Glutamatergic neuron (in vitro differentiated cells): ENCODE data around the gene PRKAG2. TPM values are rescaled to one million over a fixed set of nuclear protein-coding genes. Genes with fewer than 3 reads are reported as not detected.
"Not testable (repeated sequence)": the region's sequence is repeated elsewhere in the genome, so short reads cannot be mapped to it uniquely, and the experiment has no call there.

ENCODE experiments used
- DNase-seq: peaks from one replicate; pipeline ENCODE4 v3.0.0; 2022
- H3K27ac Mint-ChIP-seq: one replicate; pipeline ENCODE4 v1.8.0; 2020; ENCODE audit warnings: mild to moderate bottlenecking, mixed read lengths, inconsistent platforms; ENCODE audit not compliant: unreplicated experiment
- H3K27me3 Mint-ChIP-seq: one replicate; pipeline ENCODE4 v1.8.0; 2020; ENCODE audit warnings: mild to moderate bottlenecking, moderate library complexity, mixed read lengths, inconsistent platforms; ENCODE audit not compliant: unreplicated experiment
- H3K36me3 Mint-ChIP-seq: one replicate; pipeline ENCODE4 v1.8.0; 2020; ENCODE audit warnings: mild to moderate bottlenecking, mixed read lengths, inconsistent platforms; ENCODE audit not compliant: unreplicated experiment
- H3K4me1 Mint-ChIP-seq: one replicate; pipeline ENCODE4 v1.8.0; 2020; ENCODE audit warnings: mild to moderate bottlenecking, low read depth, mixed read lengths, inconsistent platforms; ENCODE audit not compliant: unreplicated experiment
- H3K4me3 Mint-ChIP-seq: one replicate; pipeline ENCODE4 v1.8.0; 2020; ENCODE audit warnings: mild to moderate bottlenecking, mixed read lengths, inconsistent platforms; ENCODE audit not compliant: unreplicated experiment
- H3K9me3 Mint-ChIP-seq: one replicate; pipeline ENCODE4 v1.8.0; 2020; ENCODE audit warnings: mild to moderate bottlenecking, moderate library complexity, mixed read lengths, inconsistent platforms; ENCODE audit not compliant: unreplicated experiment
- total RNA-seq: library from RNA; stranded (reverse); fragmentation: NEBNext Ultra II Directional; extraction: Animal tissue kit (Norgen Biotek cat#: 25700); gene quantifications from one replicate; pipeline ENCODE4 v1.2.1, GENCODE V29; 2021; ENCODE audit not compliant: unreplicated experiment
- TF ChIP-seq, protein P1 (sequence below): fragments of 200-600 bp; sonication (generic); IDR thresholded peaks from one replicate; pipeline ENCODE4 v1.5.0; 2021; ENCODE audit not compliant: partially characterized antibody, unreplicated experiment

The PRKAG2 gene
- total RNA-seq, 1 donor from 2014 or later, result 24.7 TPM

DNA sequence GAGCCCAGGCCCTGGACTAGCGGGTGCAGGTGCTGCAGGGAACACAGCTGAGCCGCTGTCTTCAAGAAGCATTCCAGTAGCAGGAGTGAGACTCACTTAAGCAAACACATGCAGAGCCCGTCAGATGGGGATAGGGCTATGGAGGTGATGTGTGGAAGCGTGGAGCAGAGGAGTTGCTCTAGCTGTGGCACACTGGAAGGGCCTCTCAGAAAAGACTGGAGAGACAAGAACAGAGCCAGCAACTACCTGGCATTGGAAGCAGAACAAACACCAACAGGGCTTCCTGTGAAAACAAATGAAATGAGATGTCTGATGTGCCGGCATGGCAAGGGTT is 41.6 kb upstream of the PRKAG2 start:
- no peak overlapping the region for H3K27ac Mint-ChIP-seq
- H3K27me3 Mint-ChIP-seq, result peaks cover 4% of the 10 kb centered on the region
- peaks cover 12% of the 10 kb centered on the region for H3K36me3 Mint-ChIP-seq
- TF ChIP-seq, protein P1, sequence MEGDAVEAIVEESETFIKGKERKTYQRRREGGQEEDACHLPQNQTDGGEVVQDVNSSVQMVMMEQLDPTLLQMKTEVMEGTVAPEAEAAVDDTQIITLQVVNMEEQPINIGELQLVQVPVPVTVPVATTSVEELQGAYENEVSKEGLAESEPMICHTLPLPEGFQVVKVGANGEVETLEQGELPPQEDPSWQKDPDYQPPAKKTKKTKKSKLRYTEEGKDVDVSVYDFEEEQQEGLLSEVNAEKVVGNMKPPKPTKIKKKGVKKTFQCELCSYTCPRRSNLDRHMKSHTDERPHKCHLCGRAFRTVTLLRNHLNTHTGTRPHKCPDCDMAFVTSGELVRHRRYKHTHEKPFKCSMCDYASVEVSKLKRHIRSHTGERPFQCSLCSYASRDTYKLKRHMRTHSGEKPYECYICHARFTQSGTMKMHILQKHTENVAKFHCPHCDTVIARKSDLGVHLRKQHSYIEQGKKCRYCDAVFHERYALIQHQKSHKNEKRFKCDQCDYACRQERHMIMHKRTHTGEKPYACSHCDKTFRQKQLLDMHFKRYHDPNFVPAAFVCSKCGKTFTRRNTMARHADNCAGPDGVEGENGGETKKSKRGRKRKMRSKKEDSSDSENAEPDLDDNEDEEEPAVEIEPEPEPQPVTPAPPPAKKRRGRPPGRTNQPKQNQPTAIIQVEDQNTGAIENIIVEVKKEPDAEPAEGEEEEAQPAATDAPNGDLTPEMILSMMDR, result no peak
- no peaks in the 10 kb centered on the region for H3K4me1 Mint-ChIP-seq
- DNase-seq, result no peak
- no peak overlapping the region for H3K4me3 Mint-ChIP-seq
- peaks cover 3% of the 10 kb centered on the region for H3K9me3 Mint-ChIP-seq

DNA sequence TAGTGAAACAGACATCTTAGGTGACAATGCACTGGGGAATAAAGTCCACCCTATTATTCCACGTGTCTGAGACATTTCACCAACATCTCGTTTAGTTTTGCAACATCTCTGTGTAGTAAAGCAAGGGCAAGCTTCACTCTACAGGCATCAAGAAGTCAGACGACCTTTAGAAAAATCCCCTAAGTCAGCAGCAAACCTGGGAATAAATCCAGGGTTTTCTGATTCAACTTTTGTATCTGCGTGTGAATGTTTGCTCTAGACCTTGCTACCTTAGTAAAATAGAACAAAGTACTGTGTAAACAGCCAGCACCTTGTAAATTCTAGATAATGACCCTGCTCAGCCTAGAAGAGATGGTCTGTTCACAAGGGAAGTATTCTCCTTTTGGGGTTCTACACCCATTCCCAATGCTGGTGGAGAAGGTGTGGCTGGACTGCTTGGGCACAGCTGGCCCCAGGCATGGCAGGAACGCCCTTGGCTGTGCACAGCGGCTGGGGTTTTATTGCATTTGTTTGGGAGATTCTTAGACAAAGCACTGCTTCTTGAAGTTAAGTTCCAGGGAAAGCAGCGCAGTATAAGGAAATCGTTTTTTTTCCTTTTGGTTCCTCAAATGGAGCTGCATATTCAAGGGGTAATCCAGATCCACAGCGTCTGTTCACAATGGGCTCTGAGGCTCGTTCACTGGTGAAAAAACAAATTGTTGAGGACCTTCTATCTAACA is 41.0 kb upstream of the PRKAG2 start:
- peaks cover 3% of the 10 kb centered on the region for H3K9me3 Mint-ChIP-seq
- no peak for DNase-seq
- no peaks in the 10 kb centered on the region for H3K4me1 Mint-ChIP-seq
- H3K27ac Mint-ChIP-seq, result no peak overlapping the region
- TF ChIP-seq, protein P1, result no peak
- peaks cover 12% of the 10 kb centered on the region for H3K36me3 Mint-ChIP-seq
- no peak overlapping the region for H3K4me3 Mint-ChIP-seq
- peaks cover 4% of the 10 kb centered on the region for H3K27me3 Mint-ChIP-seq

DNA sequence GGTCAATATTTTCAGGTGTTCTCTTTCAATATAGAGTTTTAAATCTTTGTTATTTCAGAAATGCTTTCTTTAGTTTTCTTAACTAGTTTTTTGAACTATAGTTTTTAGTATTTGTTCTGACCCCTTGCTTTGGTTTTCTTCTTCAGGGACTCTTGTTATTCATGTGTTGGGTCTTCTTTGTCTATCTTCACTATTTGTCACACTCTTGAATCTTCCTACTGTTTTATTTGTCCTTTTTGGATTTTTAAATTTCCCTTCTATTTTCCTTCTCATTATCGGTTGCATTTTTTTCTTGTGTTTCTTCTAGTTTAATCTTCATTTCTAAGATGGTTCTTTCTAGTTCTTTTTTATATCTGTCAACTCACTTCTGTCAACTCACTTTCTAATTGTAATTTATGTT is 37.1 kb upstream of the PRKAG2 start:
- no peak for DNase-seq
- Mint-ChIP-seq H3K4me3 (no peak overlapping the region), H3K4me1 (no peaks in the 10 kb centered on the region), H3K36me3 (peaks cover 12% of the 10 kb centered on the region), H3K9me3 (peaks cover 3% of the 10 kb centered on the region), H3K27ac (no peak overlapping the region), H3K27me3 (peaks cover 3% of the 10 kb centered on the region)
- TF ChIP-seq, protein P1, result no peak

DNA sequence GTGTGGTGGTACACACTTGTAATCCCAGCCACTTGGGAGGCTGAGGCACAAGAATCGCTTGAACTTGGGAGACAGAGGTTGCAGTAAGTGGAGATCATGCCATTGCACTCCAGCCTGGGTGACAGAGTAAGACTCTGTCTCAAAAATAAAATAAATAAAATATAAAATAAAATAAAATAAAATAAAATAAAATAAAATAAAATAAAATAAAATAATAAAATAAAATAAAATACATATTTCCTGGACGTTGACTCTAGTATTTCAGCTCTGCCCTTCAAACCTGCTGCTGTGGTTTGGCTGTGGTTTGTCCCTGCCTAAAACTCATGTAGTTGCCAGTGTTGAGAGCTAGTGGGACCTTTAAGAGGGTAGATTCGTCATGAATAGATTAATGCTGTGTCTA is 33.7 kb upstream of the PRKAG2 start:
- not testable (repeated sequence) for H3K27me3 Mint-ChIP-seq, H3K9me3 Mint-ChIP-seq, DNase-seq, H3K4me1 Mint-ChIP-seq, H3K4me3 Mint-ChIP-seq, H3K27ac Mint-ChIP-seq
- H3K36me3 Mint-ChIP-seq, result peaks cover 12% of the 10 kb centered on the region

DNA sequence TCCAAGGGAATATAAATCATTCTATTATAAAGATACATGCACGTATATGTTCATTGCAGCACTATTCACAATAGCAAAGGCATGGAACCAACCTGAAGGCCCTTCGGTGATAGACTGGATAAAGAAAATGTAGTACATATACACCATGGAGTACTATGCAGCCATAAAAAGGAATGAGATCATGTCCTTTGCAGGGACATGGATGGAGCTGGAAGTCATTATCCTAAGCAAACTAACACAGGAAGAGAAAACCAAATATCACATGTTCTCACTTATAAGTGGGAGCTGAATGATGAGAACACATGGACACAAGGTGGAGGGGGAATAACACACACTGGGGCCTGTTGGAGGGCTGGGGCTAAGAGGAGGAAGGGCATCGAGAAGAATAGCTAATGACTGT is 30.2 kb upstream of the PRKAG2 start:
- H3K4me1 Mint-ChIP-seq, result not testable (repeated sequence)

DNA sequence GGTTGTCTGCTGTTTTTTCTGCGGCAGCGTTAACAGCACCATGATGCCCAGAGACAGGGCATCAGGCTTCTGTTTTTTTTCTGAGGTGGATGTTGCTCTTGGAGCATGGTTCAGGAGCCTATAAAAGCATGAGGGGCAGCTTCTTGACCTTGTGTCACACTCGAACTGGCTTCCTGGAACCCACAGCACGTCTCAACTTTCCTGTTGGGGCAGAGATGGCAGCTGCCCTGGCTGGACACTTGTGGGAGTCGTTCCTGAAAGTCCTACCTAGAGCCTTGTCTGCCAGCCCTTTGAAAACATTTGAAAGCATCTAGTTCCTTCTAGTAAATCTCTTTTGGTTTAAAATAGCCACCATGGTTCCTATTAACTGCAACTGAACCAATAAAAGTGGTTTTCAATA is 28.9 kb upstream of the PRKAG2 start:
- peaks cover 4% of the 10 kb centered on the region for H3K27me3 Mint-ChIP-seq
- no peaks in the 10 kb centered on the region for H3K36me3 Mint-ChIP-seq
- H3K9me3 Mint-ChIP-seq, result peaks cover 4% of the 10 kb centered on the region
- no peak overlapping the region for H3K27ac Mint-ChIP-seq
- no peak for DNase-seq
- peaks cover 6% of the 10 kb centered on the region for H3K4me1 Mint-ChIP-seq
- H3K4me3 Mint-ChIP-seq, result no peak overlapping the region
- TF ChIP-seq, protein P1, result no peak

More for the DNA sequence above, 30.2 kb upstream of the PRKAG2 start:
- H3K9me3 Mint-ChIP-seq, H3K36me3 Mint-ChIP-seq, H3K4me3 Mint-ChIP-seq, H3K27me3 Mint-ChIP-seq, DNase-seq, H3K27ac Mint-ChIP-seq: not testable (repeated sequence)
